Natural killer cell (primary cell): ENCODE data around the gene RPL26. TPM values are rescaled to one million over a fixed set of nuclear protein-coding genes. Genes with fewer than 3 reads are reported as not detected.

Experiments used
- ATAC-seq, 3 donors: fragments of 150-1000 bp in 2 of 3; fragments of 200-7000 bp in 1 of 3; cut with Tn5 transposase; 1 replicate in 1 of 3; 2 replicates in 2 of 3; pipeline ENCODE4 v1.10.0; 2021; ENCODE audit warnings: mild to moderate bottlenecking in 2 of 3, moderate library complexity in 2 of 3
- DNase-seq, 2 donors: peaks; one replicate each; pipeline versions ENCODE4 v3.0.0 to v3.0.0-alpha.2; 2013 to 2021; ENCODE audit warnings: mixed read lengths in 1 of 2
- H3K27ac ChIP-seq: one replicate; pipeline ENCODE4 v1.5.1; 2013; ENCODE audit warnings: mild to moderate bottlenecking, low read length
- H3K27me3 ChIP-seq: one replicate; pipeline ENCODE4 v1.6.1; 2013; ENCODE audit warnings: low read length; ENCODE audit not compliant: control insufficient read depth, insufficient read depth
- H3K36me3 ChIP-seq: one replicate; pipeline ENCODE4 v1.6.1; 2013; ENCODE audit warnings: low read length; ENCODE audit not compliant: control insufficient read depth, insufficient read depth
- H3K4me1 ChIP-seq: one replicate; pipeline ENCODE4 v1.6.1; 2013; ENCODE audit warnings: low read length; ENCODE audit not compliant: control insufficient read depth, insufficient read depth
- H3K4me3 ChIP-seq: one replicate; pipeline ENCODE4 v1.5.1; 2013; ENCODE audit warnings: low read length
- H3K9me3 ChIP-seq: one replicate; pipeline ENCODE4 v1.6.1; 2013; ENCODE audit warnings: low read length; ENCODE audit not compliant: control insufficient read depth, insufficient read depth
- H3K27ac Mint-ChIP-seq, 2 donors: one replicate each; pipeline ENCODE4 v1.8.0; 2022; ENCODE audit warnings: mild to moderate bottlenecking in 2 of 2, mixed read lengths in 2 of 2, moderate library complexity in 1 of 2
- H3K27me3 Mint-ChIP-seq, 2 donors: one replicate each; pipeline ENCODE4 v1.8.0; 2022; ENCODE audit warnings: low read depth in 2 of 2, mixed read lengths in 2 of 2
- H3K36me3 Mint-ChIP-seq: one replicate; pipeline ENCODE4 v1.8.0; 2022; ENCODE audit warnings: mixed read lengths
- H3K4me1 Mint-ChIP-seq, 2 donors: one replicate each; pipeline ENCODE4 v1.8.0; 2022; ENCODE audit warnings: mixed read lengths in 2 of 2
- H3K4me3 Mint-ChIP-seq: one replicate; pipeline ENCODE4 v1.8.0; 2022; ENCODE audit warnings: mild to moderate bottlenecking, moderate library complexity, mixed read lengths
- H3K9me3 Mint-ChIP-seq, 2 donors: one replicate each; pipeline ENCODE4 v1.8.0; 2022; ENCODE audit warnings: mixed read lengths in 2 of 2
- CTCF ChIP-seq: fragments of 200-600 bp; IDR thresholded peaks from one replicate; pipeline ENCODE4 v1.8.0; 2022; ENCODE audit warnings: antibody characterized with exemption
- WGBS: methylation state at CpG from one replicate; pipeline ENCODE4 v1.1.7; 2013; ENCODE audit warnings: missing lambda C conversion rate; ENCODE audit not compliant: insufficient coverage; 5-methylcytosine and 5-hydroxymethylcytosine counted together
- intact Hi-C: fragments of 100-400 bp; cut with micrococcal nuclease; formaldehyde crosslinking; loops from one replicate; pipeline ENCODE4 v1.14.2; 2022
- total RNA-seq, 4 donors: library from RNA; stranded (reverse); fragments of 120-200 nt in 1 of 4; gene quantifications; one replicate each; pipeline versions ENCODE4 v1.2.3 to v1.2.4, GENCODE V29; 2013 to 2022

The RPL26 gene
- total RNA-seq, 3 donors from 2014 or later (not counting 1 experiment from before 2014, with no cell fraction given) = 1,481 to 1,796 (median 1,628) TPM

- no peak overlapping the region for H3K4me3 ChIP-seq
- no peaks in the 10 kb centered on the region for H3K36me3 ChIP-seq
- ATAC-seq (peak; percentile 26 to 52 (median 45)), DNase-seq (peak in 1 of 2 donors; percentile 27)
- Mint-ChIP-seq H3K36me3 (no peaks in the 10 kb centered on the region), H3K4me1 (peaks cover 8 to 14% of the 10 kb centered on the region in 2 donors), H3K27ac (peak overlapping the region in 1 of 2 donors; percentile 33), H3K9me3 (no peaks in the 10 kb centered on the region), H3K27me3 (no peaks in the 10 kb centered on the region), H3K4me3 (no peak overlapping the region)
- no peaks in the 10 kb centered on the region for H3K27me3 ChIP-seq
- 22% methylated on average over 11 of the region's 11 CpGs for WGBS
- no peaks in the 10 kb centered on the region for H3K9me3 ChIP-seq
- TF ChIP-seq CTCF = no peak
- H3K4me1 ChIP-seq = no peaks in the 10 kb centered on the region
- no peak overlapping the region for H3K27ac ChIP-seq
- intact Hi-C loops = no loop called here
Observed at GRCh38 chr17:8337802-8338752, 44.9 kb downstream of the RPL26 start.

GRCh38 chr17:8333281-8333680 is 49.7 kb downstream of the RPL26 start:
- H3K36me3 Mint-ChIP-seq = no peaks in the 10 kb centered on the region
- Histone ChIP-seq H3K4me3 (no peak overlapping the region), H3K36me3 (no peaks in the 10 kb centered on the region), H3K27me3 (no peaks in the 10 kb centered on the region), H3K27ac (no peak overlapping the region), H3K4me1 (no peaks in the 10 kb centered on the region), H3K9me3 (no peaks in the 10 kb centered on the region)
- no peak for TF ChIP-seq CTCF
- intact Hi-C loops = no loop called here
- H3K4me3 Mint-ChIP-seq = no peak overlapping the region
- WGBS = 83% methylated on average over 4 of the region's 4 CpGs
- no peaks in the 10 kb centered on the region for H3K9me3 Mint-ChIP-seq
- H3K27me3 Mint-ChIP-seq = peaks cover 0 to 1% of the 10 kb centered on the region in 2 donors
- H3K27ac Mint-ChIP-seq = no peak overlapping the region
- ATAC-seq (no peak), DNase-seq (no peak)
- H3K4me1 Mint-ChIP-seq = peaks cover 5 to 8% of the 10 kb centered on the region in 2 donors

- H3K4me1 ChIP-seq = no peaks in the 10 kb centered on the region
- intact Hi-C loops = no loop called here
- H3K4me3 ChIP-seq = no peak overlapping the region
- ATAC-seq (no peak), DNase-seq (no peak)
- peaks cover 0 to 5% of the 10 kb centered on the region in 2 donors for H3K27me3 Mint-ChIP-seq
- no peak for TF ChIP-seq CTCF
- H3K9me3 ChIP-seq = no peaks in the 10 kb centered on the region
- no peaks in the 10 kb centered on the region for H3K36me3 ChIP-seq
- H3K4me3 Mint-ChIP-seq = no peak overlapping the region
- 89% methylated on average over 5 of the region's 5 CpGs for WGBS
- no peaks in the 10 kb centered on the region for H3K36me3 Mint-ChIP-seq
- H3K27me3 ChIP-seq = no peaks in the 10 kb centered on the region
- no peaks in the 10 kb centered on the region for H3K9me3 Mint-ChIP-seq
- H3K27ac ChIP-seq = no peak overlapping the region
- no peak overlapping the region for H3K27ac Mint-ChIP-seq
- H3K4me1 Mint-ChIP-seq = peaks cover 0 to 2% of the 10 kb centered on the region in 2 donors
Observed at GRCh38 chr17:8332688-8333087, 50.3 kb downstream of the RPL26 start.
